GM18867 (cell line): ENCODE measurements around the gene ZGPAT.

Experiments used
- ATAC-seq: cut with Tn5 transposase; IDR thresholded peaks from one replicate; pipeline ENCODE4 v1.9.1; 2021; ENCODE audit warnings: mild to moderate bottlenecking, moderate library complexity; ENCODE audit not compliant: unreplicated experiment

ZGPAT gene

GRCh38 chr20:63742381-63743024, 34.7 kb downstream of the ZGPAT start:
- ATAC-seq = no peak

GRCh38 chr20:63743210-63743970, 35.6 kb downstream of the ZGPAT start:
- ATAC-seq = no peak

DNA sequence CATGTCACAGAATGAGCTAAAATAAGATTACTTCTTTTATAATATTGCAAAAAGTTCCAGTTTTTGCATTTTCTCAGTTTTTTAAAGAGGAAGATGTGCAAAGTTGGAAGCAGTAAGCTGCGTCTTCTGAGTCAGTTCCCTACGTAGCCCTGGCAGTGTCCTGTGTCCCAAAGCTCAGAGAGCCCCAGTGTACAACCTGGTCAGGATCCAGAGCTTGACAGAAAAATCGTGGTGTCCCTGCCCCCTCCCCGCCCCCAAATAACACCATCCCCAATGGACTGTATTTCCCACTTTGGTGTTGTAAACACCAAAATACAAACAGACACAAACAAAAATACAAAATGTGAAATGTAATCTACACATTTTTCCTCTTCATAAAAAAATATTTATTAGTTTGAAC, 36.3 kb downstream of the ZGPAT start:
- ATAC-seq = no peak

DNA sequence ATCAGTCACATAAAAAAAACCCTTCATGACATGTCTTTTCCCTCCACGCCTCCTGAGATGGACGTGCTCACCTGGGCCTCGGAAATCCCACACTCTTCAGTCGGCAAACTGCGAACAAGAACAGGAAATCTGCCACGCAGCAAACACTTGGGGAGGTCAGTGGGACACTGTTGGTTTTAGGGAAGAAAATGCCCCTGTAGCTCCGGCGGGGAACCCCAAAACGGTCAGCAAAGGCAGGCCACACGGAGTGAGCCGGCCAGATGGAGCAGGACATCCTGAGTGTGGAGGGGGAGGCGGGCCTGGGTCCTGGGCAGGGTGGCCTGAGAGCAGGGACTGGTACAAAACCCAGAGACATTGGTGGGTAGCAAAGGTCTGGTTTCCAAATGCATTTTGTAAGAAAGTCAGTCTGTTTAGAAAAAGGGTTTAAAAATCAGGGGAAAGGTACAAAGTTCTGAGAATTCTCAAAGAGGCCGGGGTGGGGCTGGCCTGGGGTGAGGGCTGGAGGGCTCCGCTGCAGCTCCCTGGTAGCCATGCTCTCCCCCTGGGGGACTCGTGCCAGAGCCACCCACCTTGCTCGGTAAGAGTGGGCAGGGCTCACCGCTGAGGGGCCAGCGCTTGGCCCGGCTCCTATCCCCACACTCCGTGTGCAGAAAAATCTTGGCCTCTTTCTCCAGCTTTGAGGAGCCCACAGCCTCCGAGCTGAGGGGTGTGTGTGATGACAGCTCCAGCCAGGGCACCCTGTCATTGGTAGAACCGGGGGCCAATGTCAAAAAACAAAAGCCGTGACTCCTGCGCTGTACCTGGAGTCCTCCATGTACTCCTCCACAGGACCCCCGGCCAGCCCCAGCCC, 37.0 kb downstream of the ZGPAT start:
- no peak for ATAC-seq

- ATAC-seq = no peak
These were observed 37.6 kb downstream of the ZGPAT start for GRCh38 chr20:63745424-63745805.

DNA sequence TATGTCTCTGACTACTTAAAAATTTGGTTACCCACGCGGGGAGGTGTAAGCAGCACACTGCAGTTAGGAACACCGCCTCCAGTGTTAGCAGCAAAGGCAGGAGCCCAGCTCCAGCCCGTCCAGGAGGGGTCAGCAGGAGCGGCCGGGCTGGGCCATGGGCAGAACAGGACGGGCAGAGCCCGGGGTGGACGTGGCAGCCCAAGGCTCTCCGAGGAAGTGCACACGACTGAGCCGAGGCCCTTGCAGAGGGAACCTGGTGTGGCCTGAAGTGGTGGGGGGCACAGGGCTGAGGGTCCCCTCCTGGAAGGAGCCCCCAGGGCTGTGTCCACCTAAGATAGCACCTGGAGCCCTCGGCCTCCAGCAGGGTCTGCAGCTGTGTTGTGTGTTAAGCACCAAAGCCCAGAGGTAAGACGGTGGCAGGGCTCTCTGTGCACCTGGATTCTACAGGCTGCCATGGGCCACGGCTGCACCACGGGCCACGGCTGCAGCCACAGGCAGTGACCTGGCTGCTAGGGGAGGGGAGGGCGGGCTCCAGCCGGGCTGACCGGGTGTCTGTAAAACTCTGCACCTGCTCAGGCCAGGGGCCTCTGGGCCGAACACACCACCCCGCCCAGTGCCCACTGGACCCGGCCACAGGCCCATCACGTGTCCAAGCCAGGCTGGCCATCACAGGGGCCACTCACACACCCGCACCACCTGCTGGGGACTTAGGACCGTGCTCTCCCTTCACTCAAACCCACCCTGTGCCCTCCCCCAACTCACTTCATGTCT, 38.3 kb downstream of the ZGPAT start:
- ATAC-seq = no peak

DNA sequence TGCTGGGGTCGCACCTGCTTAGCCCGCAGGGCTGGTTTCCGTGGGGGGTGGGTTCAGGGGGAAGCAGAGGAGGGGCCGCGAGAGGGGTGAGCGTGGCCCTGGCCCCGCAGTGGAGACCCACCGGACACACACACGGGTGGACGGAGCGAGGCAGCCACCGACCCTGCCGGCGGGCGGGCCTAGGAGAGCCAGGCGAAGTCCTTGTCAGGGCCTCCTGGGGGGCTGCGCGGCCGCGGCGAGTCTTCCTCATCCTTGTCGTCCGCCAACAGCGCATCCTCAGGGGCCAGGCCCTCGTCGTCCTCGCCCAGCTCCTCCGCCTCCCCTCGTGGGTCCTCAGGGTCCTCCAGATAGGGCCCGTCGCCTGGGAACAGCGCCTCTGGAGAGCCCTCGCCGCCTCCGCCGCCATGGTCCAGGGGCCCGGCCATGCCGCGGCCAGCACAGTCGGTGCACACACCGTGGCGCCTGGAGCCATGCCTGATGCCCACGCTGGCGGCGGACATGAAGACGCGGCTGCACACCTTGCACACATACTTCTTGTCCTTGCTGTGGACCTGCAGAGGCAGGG, 39.0 kb downstream of the ZGPAT start:
- ATAC-seq = no peak

- ATAC-seq = no peak
These were observed 39.8 kb downstream of the ZGPAT start for GRCh38 chr20:63747622-63748069.

- no peak for ATAC-seq
These were observed 40.5 kb downstream of the ZGPAT start for GRCh38 chr20:63748070-63748933.

DNA sequence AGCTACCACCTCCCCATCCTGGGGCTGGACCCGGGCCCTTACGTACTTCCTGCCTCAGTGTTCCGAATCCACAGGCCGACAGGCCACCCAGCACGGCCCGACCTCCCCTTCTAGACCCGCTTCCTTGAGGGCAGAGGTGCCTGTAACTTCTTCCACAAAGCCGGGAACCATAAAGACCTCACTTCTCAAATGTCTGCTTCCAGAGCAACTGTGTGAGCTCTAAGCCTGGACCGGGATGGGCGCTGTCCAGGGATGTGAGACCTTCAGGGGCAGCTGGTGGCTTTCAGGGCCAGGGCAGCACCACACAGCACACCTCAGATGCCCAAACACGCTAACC, 41.1 kb downstream of the ZGPAT start:
- ATAC-seq = no peak

DNA sequence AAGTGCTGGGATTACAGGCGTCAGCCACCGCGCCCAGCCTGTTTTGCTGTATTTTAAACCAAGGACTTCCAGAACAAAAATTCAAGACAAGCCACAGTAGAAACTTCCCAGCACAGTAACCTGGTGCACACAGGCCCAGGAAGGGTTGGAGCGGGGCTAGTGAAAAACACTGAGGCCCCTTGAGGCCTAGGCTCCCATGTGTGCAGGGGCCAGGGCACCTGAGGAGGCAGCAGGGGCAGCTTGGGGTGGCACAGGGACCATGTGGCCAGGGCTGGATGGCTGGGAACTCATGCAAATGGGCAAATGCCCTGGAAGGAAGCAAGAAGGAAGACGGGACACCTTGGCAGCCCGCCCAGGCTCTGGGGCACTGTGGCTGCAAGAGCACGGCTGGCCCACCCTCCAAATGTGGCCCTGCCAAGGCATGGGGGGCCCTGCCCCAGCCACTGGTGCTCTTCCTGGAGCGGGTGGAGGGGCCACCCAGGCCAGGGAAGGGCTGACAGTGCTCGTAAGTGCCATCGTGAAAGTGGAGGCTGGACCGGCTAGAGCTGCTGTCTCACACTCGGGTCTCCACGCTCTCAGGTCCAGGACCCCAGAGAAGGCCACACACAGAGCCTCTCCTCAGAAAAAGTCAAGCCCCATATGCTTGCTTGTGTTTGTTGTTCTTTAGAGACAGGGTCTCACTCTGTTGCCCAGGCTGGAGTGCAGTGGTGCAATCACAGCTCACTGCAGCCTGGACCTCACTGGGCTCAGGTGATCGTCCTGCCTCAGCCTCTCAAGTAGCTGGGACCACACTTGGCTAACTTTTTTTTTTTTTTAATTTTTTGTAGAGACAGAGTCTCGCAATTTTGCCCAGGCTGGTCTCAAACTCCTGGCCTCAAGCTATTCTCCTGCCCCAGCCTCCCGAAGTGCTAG, 42.0 kb downstream of the ZGPAT start:
- no peak for ATAC-seq

DNA sequence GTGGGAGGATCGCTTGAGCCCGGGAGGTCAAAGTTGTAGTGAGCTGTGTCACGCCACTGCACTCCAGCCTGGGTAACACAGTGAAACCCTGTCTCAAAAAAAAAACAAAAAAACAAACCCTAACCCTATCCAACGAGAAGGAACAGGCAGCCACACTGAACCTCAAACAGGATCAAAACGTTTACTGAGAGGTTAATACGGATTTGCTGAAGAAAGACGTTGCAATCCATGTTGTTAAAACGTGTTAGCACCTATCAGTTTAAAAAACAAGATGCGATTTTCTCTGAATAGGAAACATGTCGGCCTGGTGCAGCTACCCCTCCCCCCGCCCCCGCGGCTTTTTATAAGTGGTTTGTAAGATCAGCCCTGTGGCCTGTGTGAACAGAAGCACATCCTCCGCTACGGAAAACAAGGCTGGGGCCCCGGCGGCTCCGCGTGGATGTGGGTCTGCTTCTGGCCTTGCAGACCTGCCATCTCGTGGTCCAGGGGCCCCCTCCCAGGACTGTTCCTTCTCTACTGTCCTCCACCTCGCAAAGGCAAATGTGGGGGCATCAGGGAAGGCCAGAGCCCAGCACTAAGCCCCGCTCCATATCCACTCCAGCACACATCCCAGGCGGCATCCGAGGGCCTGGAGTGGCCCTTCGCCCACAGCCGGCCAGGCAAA, 43.1 kb downstream of the ZGPAT start:
- ATAC-seq = no peak

DNA sequence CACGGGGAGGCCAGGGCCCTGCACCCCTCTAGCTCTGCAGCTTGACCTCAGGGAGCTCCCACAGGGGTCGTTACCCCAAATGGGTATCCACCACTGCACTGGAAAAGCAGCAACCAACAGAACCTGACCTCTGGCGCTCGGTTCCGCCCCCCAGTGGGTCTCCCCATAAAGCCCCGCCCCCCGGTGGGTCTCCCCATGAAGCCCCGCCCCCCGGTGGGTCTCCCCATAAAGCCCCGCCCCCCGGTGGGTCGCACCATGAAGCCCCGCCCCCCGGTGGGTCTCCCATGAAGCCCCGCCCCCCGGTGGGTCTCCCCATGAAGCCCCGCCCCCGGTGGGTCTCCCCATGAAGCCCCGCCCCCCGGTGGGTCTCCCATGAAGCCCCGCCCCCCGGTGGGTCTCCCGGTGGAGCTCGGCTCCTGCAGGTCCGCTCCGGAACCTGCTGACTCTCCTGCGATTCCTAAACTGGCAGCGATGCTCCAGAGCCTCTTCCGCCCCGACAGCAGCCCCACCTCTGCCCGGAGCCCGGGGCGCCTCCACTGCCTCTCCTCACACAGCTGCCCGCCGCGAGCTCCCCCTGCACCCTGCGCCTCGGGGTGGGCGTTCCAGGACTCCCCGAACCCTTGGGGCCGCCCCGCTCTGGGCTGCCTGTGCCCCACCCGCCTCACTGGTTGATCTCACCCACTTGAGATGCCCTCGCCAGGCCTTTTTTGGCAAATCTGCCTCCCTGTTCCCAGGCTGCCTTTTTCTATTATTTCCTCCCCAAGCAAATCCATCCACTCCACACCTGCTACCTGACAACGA, 43.8 kb downstream of the ZGPAT start:
- ATAC-seq = no peak

GRCh38 chr20:63752411-63753101, 44.7 kb downstream of the ZGPAT start:
- no peak for ATAC-seq

DNA sequence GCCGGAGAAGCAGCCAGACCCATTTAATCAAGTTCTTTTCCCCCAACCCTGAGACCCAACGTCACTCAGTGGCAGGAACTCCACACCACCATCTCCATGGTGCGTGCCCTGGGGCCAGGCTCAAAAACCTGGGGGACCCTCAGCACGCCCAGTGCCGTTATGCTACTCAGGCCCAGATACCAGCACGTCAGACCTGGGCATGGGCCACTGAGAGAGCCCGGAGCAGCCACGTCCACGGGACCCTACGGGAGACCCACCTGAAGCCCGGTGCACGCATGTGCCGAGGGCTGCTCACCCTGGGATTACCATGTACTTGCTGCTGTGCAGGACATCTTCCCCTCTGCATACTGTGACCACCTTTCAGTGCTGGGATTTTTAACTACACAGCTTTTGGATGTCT, 45.5 kb downstream of the ZGPAT start:
- no peak for ATAC-seq

- ATAC-seq = no peak
These were observed 46.2 kb downstream of the ZGPAT start for GRCh38 chr20:63754008-63754407.
